ENCODE data around the gene BABAM2.
"Not testable (repeated sequence)": the region's sequence is repeated elsewhere in the genome, so short reads cannot be mapped to it uniquely, and the experiment has no call there.

BABAM2 gene

DNA sequence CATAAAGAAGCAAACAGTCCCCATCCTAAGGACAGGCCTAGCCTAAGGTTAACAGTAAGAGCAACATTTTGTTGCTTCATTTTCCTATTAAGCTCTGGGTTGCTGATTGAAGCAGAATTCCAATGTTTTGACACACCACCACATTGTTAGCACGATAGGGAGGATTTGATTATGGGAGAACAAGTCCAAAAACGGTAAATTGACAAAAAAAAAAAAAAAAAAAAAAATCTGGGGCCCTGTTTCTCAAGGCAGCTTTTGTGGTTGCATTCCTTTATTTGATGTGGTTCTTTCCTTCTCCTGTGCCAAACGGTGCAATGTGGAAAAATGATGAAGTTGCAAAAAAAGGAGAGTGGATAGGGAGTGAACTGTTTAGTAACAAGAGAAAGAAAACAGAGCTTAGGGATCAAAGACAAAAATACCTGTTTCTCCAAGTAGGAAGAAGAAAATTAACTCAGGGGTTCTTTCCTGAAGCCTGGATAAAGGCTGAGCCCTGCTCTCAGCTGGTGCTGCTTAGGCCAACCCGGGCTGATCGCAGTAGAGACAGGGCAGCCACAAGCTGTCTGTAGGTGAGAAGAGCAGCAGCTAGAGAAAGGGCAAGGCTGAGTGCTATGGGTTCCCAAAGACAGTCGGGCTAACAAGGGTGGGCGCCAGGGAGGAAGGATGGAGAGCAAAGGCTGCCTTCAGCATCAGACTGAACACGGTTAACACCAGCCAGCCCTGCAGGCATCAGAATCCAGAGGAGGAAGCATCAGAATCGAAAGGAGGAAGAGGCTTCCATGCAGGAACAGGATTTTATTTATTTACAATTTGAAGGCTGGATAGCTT lies 334.3 kb downstream of the BABAM2 start:
- no peak for DNase-seq

GRCh38 chr2:28225473-28226080 lies 335.0 kb downstream of the BABAM2 start:
- DNase-seq = no peak

DNA sequence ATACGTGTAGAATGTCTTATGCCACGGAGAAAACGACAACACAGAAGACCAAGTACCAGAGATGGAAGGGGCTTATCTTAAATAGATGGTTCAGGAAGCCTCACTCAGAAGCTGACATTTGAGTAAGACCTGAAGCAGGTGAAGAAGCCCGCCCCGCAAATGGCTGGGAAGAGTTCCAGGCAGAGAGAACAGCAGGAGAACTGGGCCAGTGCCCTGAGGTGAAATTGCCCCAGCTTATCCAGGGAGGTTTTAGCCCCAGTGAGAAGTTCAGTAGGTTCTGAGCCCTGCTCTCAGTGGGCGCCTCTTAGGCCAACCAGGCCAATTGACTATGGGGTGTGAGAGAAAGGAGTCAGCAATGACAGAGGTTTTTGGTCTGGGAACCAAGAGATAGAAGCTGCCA lies 336.0 kb downstream of the BABAM2 start:
- no peak for DNase-seq

GRCh38 chr2:28227498-28227897 lies 337.0 kb downstream of the BABAM2 start:
- no peak for DNase-seq

- no peak for DNase-seq
Observed at GRCh38 chr2:28228434-28228995, 338.0 kb downstream of the BABAM2 start.

DNA sequence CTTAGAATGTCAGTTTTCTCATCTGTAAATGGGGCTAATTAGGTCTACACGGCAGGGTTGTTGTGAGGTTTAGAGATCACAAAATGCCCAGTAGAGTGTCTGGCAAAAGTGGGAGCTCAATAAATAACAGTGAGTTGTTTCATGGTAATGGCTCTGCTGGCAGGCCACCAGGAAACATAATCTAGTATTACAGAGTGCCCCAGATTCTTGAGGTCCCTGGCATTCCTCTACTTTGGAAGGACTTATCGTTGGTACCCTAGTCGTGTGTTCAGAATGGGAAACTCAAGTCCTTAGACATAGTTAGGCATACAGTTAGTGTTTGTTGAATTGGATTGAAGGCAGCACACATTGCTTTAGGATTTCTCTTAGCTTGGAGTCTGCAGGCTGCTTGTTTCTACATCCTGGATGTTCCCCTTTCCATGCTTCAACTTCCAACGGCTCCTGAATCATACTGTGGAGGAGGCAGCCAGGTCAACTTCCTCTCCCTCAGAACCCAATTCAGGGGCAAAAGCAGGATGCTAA lies 340.6 kb downstream of the BABAM2 start:
- DNase-seq = no peak

- DNase-seq = no peak
Observed at GRCh38 chr2:28232295-28232694, 341.8 kb downstream of the BABAM2 start.

DNA sequence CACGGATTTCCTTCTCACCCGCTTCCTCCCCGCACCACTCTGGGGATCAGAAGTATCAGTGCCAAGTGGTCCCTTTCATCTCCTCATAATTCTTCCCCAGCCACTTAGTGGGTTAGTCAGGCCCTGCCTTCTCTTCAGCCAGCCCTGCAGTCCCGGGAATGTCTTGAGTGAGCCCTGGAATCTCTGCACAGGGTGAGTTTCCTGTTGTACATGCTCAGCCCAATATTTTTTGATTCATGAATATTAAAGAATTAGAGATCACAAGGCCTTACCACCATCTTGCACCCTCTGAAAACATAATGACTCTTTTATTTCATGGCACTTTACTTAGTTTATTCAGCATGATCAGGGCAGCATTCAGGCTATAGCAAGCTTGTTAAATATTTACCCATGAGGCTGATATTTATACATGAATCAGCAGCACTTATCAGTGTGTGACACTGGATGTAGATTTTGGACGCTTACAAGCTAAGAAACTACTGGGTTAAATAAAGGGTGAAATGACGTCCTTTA lies 342.7 kb downstream of the BABAM2 start:
- DNase-seq = no peak

- DNase-seq = no peak
Observed at GRCh38 chr2:28234807-28235206, 344.3 kb downstream of the BABAM2 start.

- no peak for DNase-seq
Observed at GRCh38 chr2:28239207-28239606, 348.7 kb downstream of the BABAM2 start.

GRCh38 chr2:28240937-28241336 lies 350.4 kb downstream of the BABAM2 start:
- no peak for DNase-seq

DNA sequence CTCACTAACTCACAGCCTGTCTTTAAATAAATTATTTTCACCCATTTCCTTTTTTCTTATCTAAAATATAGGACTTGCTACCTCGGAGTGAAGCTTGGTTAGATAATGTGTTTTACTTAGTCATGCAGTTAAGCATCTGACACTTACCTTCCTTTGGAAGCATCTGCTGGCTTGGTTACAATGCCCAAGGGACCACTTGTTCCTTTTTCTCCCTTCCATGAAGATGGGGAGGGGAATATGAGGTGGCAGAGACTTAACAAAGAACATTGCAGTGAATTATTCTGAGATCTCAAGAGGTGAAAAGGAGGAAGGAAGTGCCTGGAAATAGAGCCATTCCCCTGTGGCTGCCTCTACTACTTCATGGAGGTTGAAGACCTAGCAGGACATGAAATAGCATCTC lies 356.8 kb downstream of the BABAM2 start:
- DNase-seq = no peak

DNA sequence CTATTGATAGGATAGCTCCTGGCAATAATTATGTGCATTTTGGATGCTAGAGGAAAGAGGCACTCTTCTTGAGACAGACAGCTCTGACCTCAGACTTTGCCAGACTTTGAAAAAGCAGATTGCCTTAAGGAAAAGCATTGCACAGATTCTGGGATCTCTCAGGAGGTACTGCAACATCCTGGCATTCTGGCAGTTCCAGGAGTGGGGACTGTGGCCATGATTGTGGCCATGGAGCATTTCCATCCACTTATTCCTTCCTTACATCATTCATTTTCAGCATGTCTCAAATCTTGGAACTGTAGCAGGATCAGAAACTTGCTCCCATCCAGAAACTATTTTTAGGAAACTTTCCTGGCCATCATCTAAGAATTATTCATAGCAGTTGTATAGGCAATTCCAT lies 357.2 kb downstream of the BABAM2 start:
- no peak for DNase-seq

DNA sequence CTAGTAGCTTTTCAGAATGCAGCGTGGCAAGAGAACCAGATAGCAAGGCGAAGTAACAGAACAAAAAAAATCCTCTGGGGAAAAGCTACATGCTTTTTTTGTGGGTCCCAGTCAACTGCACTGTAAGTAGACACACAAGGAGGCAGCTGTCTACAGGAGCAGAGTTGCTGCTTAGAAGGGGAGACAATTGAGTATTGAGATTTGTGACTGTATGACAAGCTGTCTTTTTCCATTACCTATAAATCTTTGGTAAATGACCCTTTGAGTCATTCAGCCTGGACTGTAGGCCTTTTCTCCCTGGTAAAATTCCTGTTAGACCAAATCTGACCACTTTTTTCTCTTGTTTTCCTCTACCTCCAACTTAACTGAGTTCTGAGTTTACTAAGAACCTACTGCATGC lies 358.0 kb downstream of the BABAM2 start:
- DNase-seq = no peak

DNA sequence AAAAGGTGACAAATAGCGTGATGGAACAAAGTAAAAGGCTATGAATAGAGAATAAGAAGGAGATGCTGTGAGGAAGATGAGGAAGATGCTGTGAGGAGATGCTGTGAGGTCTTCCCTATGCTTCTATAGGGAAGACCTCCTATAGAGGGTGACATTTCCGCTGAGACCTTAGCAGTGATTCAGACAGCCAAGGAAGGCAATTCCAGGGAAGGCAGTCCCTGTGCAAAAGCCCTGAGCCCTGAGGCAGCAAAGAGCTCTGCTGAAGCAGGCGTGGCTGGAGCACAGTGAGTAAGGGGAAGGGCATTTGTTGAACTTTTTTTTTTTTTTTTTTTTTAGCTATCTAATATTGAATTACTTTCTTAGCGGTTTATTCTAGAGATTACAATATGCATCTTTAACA lies 359.5 kb downstream of the BABAM2 start:
- DNase-seq = no peak

DNA sequence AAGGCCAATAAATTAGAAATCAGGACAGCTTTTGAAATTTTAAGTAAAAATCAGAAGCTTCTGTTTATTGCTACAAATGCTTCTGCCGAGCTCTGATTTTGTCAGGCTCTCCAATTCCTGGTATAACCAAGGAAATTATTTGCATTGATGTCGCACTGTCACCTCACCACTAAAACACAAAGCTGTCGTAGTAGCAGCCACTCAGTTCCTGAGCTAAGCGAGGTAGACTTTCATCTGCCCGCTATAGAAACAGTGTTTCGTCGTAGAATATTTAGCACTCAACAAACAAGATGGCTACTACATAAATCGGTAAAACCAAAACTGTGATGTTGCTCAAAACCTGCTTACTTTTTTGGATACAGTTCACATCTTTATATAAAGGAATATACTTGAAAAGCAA lies 360.8 kb downstream of the BABAM2 start:
- no peak for DNase-seq

GRCh38 chr2:28252311-28252710 lies 361.8 kb downstream of the BABAM2 start:
- no peak for DNase-seq

- no peak for DNase-seq
Observed at GRCh38 chr2:28253543-28253942, 363.0 kb downstream of the BABAM2 start.

- not testable (repeated sequence) for DNase-seq
Observed at GRCh38 chr2:28255231-28255630, 364.7 kb downstream of the BABAM2 start.

- no peak for DNase-seq
Observed at GRCh38 chr2:28257182-28257581, 366.7 kb downstream of the BABAM2 start.

- DNase-seq = not testable (repeated sequence)
Observed at GRCh38 chr2:28259226-28259625, 368.7 kb downstream of the BABAM2 start.

- no peak for DNase-seq
Observed at GRCh38 chr2:28263690-28264089, 373.2 kb downstream of the BABAM2 start.

DNA sequence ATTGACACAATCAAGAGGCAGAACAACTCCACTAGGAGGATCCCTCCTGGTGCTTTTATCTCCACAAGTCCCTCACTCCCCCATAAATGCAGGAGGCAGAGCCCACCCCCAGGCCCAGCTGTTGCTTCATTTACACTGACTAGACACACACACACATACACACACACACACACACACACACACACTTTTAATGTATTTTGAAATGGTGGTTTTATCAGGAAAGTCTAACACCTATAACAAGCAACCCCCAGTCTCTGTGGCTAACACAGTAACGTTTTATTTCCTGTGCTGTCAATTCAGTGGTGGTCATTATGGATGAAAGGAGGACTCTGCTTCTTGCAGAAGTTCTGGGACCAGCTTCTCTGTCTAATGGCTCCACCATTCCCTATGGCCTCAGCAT lies 376.8 kb downstream of the BABAM2 start:
- no peak for DNase-seq

- DNase-seq = no peak
Observed at GRCh38 chr2:28268386-28268785, 377.9 kb downstream of the BABAM2 start.
